Left ventricle myocardium inferior (tissue), 1 donor: Measurements from ENCODE around the gene NXN. TPM values are rescaled to one million over a fixed set of nuclear protein-coding genes. Genes with fewer than 3 reads are reported as not detected.
"Not testable (repeated sequence)": the region's sequence is repeated elsewhere in the genome, so short reads cannot be mapped to it uniquely, and the experiment has no call there.

Source experiments
- DNase-seq: peaks from one replicate; pipeline ENCODE4 v3.0.0-alpha.2; 2020
- H3K27ac ChIP-seq: fragments of 200-600 bp; replicated peaks from 2 replicates; pipeline ENCODE4 v1.8.0; 2021
- H3K27me3 ChIP-seq: fragments of 200-600 bp; 2 replicates; pipeline ENCODE4 v1.8.0; 2021; ENCODE audit warnings: low read depth
- H3K36me3 ChIP-seq: fragments of 200-600 bp; 2 replicates; pipeline ENCODE4 v1.8.0; 2021
- H3K4me1 ChIP-seq: fragments of 200-600 bp; 2 replicates; pipeline ENCODE4 v1.8.0; 2021
- H3K4me3 ChIP-seq: fragments of 200-600 bp; 2 replicates; pipeline ENCODE4 v1.8.0; 2021; ENCODE audit warnings: mild to moderate bottlenecking, moderate library complexity
- H3K9me3 ChIP-seq: fragments of 200-600 bp; replicated peaks from 2 replicates; pipeline ENCODE4 v1.8.0; 2021
- intact Hi-C: fragments of 100-400 bp; cut with micrococcal nuclease; formaldehyde crosslinking; loops from one replicate; pipeline ENCODE4 v1.11.0; 2022
- total RNA-seq: library from RNA; stranded (reverse); fragmentation: NEBNext Ultra II Directional; extraction: Animal tissue kit (Norgen Biotek cat#: 25700); gene quantifications from one replicate; pipeline ENCODE4 v1.2.1, GENCODE V29; 2021
- TF ChIP-seq, protein P1 (sequence below): fragments of 200-600 bp; IDR thresholded peaks from 2 replicates; pipeline ENCODE4 v1.8.0; 2021; ENCODE audit warnings: antibody characterized with exemption, mild to moderate bottlenecking, borderline replicate concordance
- donor health status: DM: no; HTN: yes; CAD: no; lungs with severe emphysema.

NXN gene
- total RNA-seq, 1 donor from 2014 or later, result 13.8 TPM

DNA sequence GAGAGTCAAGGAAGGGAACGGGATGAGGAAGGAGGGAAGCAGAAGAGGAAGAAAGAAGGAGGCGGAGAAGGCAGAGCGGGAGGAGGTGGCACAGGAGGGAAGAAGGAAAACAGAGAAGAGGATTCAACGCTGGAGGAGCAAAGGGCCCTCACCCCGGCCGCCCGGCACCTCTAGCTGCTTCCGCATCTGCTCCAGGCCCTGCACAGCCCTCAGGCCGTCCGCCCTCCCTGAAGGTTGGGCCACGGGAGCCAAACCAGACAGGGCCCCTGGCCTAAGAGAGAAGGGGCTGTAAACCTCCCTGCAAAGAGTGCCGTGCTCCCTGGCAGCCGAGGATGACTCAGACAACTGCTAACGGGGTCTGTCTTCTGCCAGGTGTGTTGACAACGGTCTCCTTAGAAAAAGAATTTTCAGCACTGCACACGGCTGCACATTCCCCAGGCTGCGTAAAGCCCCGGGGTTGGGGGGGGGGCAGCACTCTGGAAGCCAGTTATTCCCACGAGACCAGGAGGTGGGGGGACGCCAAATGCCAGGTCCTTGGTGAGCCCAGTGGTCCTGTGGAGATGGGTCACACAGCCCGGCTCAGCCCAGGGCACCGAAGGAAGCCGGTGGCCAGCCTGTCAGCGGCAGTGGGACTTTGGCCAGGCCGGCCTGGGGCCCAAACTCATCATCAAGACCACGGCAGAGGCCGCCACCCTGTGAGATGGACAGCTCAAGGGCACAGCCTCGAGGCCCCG is 168.4 kb downstream of the NXN start:
- TF ChIP-seq, protein P1, sequence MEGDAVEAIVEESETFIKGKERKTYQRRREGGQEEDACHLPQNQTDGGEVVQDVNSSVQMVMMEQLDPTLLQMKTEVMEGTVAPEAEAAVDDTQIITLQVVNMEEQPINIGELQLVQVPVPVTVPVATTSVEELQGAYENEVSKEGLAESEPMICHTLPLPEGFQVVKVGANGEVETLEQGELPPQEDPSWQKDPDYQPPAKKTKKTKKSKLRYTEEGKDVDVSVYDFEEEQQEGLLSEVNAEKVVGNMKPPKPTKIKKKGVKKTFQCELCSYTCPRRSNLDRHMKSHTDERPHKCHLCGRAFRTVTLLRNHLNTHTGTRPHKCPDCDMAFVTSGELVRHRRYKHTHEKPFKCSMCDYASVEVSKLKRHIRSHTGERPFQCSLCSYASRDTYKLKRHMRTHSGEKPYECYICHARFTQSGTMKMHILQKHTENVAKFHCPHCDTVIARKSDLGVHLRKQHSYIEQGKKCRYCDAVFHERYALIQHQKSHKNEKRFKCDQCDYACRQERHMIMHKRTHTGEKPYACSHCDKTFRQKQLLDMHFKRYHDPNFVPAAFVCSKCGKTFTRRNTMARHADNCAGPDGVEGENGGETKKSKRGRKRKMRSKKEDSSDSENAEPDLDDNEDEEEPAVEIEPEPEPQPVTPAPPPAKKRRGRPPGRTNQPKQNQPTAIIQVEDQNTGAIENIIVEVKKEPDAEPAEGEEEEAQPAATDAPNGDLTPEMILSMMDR, result no peak
- H3K9me3 ChIP-seq, result no peaks in the 10 kb centered on the region
- no peak overlapping the region for H3K27ac ChIP-seq
- intact Hi-C loops, result no loop called here
- no peaks in the 10 kb centered on the region for H3K27me3 ChIP-seq
- H3K4me1 ChIP-seq, result no peaks in the 10 kb centered on the region
- DNase-seq, result no peak
- no peak overlapping the region for H3K4me3 ChIP-seq
- peaks cover 25% of the 10 kb centered on the region for H3K36me3 ChIP-seq

DNA sequence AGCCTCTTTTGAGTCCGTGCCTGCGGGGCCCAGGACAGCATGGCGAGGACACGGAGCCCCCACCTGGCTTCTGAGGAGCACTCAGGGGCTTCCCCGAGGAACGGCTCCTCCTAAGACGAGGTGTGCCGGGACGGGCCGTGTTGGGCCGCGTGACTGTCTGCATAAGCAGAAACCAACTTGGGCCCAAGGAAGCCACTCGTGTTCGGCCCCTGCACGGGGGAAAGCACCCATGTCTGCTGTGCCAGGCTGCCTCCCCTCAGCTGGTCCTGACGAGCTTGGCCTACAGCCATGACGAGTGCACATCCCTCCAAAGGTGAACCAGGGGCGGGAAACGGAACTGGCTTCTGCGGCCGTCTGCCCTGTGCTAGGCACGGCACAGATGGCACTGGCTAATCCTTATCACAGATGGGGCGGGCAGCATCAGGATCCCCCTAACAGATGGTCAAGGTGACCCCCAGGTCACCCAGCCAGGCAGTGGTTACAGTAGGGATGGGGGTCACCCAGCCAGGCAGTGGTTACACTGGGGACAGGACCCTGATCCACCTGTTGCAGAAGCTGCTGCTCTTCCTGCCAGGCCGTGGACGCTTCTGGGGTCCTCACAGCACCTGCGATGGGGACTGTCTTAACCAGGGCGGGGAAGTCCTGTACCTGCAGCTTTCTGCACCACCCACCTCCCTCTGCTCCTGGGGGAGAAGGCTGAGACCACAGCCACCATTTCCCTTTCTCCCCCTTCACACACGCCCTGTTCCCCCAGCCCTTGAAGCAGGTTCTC is 171.9 kb downstream of the NXN start:
- intact Hi-C loops, result no loop called here
- Histone ChIP-seq H3K4me3 (no peak overlapping the region), H3K4me1 (no peaks in the 10 kb centered on the region), H3K27ac (no peak overlapping the region), H3K36me3 (peaks cover 10% of the 10 kb centered on the region), H3K27me3 (no peaks in the 10 kb centered on the region), H3K9me3 (no peaks in the 10 kb centered on the region)
- TF ChIP-seq, protein P1, result no peak
- DNase-seq, result no peak

DNA sequence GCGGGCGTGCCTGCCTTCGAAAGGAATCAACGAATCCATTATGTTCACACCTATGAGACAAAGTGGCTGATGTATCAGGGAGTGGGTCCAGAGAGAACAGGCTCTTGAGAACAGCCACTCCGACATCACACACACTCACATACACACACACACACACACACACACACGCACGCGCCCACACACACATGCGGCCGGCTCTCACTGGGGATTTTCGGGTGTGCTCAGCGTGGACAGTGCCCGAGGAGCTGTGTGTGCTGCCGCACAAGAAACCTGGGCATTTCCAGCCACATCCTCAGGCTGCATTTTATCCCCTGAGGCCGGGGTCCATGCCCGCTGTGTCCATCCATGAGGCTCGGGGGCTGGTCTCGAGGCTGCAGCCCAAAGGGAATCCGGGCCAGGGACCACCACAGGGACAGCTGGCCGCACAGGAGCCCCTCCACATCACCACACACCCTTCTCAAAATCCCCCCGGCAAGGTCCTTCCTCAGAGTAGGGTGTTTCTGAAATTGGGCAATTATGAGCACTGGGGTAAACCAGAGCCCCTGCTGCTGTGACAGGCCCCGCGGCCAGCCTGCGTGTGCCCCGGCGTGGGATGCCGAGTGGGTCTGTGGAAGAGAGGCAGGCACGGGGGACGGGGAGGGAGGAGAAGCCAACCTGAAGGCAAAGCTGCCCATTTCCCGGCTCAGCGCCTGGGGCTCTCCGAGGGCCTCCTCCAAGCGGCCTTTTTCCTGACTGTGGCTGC is 172.6 kb downstream of the NXN start:
- peaks cover 6% of the 10 kb centered on the region for H3K36me3 ChIP-seq
- no peak for DNase-seq
- no peaks in the 10 kb centered on the region for H3K27me3 ChIP-seq
- intact Hi-C loops, result no loop called here
- no peaks in the 10 kb centered on the region for H3K9me3 ChIP-seq
- TF ChIP-seq, protein P1, result no peak
- H3K4me1 ChIP-seq, result no peaks in the 10 kb centered on the region
- no peak overlapping the region for H3K27ac ChIP-seq
- H3K4me3 ChIP-seq, result no peak overlapping the region

DNA sequence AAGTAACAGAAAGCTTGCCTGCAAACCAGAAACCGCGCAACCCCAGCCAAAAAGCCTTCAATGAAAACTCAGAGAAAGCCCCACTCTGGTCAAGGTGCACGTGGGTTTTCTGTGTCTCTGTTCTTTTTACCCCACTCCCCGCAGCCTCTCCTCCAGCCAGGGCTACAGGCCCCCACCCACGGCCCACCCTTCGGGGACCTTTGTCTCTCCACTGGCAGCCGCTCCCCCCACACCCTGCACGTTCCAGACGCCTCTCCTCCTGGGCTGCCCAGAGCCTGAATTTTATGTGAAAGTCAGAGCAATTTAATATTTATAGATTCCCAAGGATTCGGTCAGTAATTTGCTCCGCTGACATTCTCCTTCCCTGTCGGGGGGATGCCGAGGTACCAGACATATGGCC is 173.2 kb downstream of the NXN start:
- no peak for DNase-seq
- H3K27me3 ChIP-seq, result no peaks in the 10 kb centered on the region
- peaks cover 6% of the 10 kb centered on the region for H3K36me3 ChIP-seq
- intact Hi-C loops, result no loop called here
- H3K27ac ChIP-seq, result no peak overlapping the region
- H3K9me3 ChIP-seq, result no peaks in the 10 kb centered on the region
- TF ChIP-seq, protein P1, result no peak
- H3K4me1 ChIP-seq, result no peaks in the 10 kb centered on the region
- H3K4me3 ChIP-seq, result no peak overlapping the region

DNA sequence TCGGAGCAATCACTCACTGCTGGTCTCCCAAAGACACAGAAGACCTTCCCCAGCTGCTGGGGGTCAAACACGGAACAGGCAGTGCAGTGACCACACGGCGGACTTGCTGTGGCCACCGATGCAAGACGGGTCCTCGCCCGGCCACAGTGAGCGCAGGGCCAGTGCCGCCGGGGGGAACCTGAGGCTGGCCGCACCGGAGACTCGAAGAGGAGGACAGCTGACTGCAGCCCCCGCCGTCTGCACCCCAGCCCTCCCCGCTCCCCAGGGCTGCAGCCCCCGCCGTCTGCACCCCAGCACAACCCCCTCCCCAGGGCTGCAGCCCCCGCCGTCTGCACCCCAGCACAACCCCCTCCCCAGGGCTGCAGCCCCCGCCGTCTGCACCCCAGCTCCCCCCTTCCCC is 173.7 kb downstream of the NXN start:
- H3K36me3 ChIP-seq, DNase-seq, H3K4me3 ChIP-seq, H3K27me3 ChIP-seq, intact Hi-C loops, H3K4me1 ChIP-seq, H3K27ac ChIP-seq, H3K9me3 ChIP-seq: not testable (repeated sequence)
